ENCODE measurements around the gene CDC42EP3.

Gene CDC42EP3

DNA sequence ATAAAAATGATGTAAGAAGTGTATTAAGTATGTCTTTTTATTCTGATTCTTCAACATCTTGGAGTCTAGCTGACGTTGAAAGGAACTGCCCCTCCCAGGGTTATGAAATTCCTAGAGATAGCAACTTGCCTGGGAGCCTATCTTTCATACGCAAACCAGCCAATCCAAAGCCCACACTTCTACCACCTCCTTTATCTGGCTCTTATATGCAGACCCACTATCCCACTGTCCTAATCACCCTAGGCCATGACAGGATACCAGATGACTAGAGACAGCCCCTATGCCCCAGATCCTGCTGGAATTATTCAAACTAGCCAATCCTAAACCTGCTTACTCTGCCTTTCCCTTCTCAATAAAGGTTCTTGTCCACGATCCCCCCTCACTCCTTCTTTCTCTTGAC, 11.8 kb upstream of the CDC42EP3 start:
- no peak for DNase-seq

DNA sequence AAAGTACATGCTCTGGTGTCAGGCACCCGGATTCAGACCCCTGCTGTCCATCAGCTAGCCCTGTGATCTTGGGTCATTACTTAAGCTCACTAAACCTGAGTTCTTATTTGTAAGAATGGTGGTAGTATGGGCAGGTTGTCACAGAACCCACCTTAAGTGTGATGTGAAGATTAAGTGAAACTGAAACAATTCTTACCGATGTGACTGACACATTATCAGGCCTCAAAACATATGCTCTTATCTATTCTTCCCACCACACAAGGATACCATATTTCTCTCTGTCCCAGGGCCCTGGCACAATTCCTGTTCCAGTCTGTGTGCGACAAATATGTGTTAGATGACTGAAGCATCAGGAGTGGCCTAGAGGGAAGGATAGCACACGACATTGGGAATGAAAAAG, 11.0 kb upstream of the CDC42EP3 start:
- no peak for DNase-seq

DNA sequence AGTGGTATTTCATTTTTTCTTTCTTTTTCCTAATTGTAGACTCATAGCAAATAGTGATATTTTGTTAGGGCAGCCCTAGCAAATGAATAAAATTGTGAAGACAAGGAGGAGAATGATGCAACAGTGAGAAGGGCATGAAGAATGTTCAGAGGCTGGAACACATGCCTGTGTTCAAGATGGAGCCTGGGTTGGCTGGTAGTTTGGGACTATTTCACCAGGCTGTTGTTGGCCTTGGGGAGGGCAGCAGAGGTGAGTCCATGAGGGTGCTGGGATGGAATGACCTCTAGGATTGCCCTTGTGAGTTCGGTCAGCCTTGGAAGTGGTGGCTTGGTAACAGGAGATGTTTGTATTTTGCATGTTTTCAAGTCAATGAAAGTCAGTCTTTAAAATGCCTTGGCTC, 10.1 kb upstream of the CDC42EP3 start:
- no peak for DNase-seq

DNA sequence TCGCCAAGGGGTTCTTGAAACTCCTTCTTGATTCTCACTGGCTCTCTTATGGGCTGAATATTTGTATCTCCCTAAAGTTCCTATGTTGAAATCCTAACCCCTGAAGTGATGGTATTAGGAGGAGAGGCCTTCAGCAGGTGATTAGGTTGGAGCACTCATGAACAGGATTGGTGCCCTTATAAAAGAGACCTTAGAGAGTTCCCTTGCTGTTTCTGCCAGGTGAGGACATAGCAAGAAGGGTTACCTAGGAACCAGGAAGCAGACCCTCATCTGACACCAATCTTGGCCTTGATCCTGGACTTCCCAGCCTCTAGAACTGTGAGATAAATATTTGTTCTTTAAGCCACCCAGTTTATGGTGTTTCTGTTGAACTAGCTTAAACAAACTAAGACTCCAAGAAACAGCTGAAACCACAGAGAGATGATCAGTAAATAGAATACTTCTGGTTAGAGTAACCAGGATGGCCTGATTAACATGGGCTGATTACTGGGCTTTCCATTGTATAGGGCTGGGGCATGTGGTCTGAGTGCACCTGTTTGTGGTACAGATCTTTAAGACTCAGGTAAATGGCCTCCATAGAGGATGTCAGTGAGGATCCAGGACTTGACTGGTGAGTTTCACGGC, 7.7 kb upstream of the CDC42EP3 start:
- no peak for DNase-seq

DNA sequence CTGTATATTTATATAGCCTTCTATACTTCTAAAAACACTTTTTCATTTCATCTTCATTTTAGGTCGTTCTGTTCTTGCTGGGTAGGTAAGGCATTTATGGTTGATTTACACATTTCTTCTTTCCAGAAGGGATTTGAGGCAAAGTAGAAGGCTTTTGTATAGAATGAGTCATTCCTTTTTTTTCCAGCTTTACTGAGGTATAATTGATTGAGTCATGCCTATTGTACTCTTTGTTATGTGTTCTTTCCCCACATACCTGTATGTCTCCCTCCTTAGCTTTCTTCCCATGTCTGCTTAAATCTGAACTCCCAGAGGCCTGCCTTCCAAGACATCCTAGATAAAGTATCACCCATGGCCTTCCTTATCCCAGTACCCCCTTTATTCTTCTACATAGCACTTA, 4.8 kb upstream of the CDC42EP3 start:
- peak; percentile 73 for DNase-seq

DNA sequence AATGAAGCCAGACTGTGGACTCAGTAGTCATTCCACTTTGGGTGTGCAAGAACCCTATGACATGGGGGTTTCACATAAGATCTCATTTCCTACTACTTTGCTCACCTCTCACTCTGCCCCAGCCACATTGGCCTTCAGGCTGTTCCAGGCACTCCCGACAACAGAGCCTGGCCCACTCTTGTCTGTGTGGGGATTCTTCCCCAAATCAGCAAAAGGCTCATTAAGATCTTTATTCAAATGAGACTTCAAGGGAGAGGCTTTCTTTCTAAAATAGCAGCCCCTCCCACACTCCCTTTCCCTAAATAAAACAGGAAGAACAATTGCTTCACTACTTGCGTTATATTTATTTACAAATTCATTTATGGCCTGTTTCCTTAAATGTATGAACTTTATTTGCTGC, 3.5 kb upstream of the CDC42EP3 start:
- no peak for DNase-seq

DNA sequence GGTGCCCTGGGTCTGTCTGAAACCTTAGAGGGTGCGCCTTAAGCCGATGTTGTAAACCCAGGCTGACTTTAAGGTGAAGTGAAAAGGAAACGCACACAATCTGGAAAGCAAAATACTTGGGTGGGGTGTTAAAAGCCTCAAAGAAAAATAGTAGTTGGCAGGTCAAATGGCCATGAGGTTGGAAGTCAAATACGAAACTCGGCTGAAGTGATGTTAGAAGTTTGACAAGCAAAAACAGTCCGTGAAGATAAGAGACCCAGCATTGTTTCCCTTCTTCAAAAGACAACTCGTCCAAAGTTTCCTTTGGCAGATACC, 1.4 kb upstream of the CDC42EP3 start:
- DNase-seq = no peak

DNA sequence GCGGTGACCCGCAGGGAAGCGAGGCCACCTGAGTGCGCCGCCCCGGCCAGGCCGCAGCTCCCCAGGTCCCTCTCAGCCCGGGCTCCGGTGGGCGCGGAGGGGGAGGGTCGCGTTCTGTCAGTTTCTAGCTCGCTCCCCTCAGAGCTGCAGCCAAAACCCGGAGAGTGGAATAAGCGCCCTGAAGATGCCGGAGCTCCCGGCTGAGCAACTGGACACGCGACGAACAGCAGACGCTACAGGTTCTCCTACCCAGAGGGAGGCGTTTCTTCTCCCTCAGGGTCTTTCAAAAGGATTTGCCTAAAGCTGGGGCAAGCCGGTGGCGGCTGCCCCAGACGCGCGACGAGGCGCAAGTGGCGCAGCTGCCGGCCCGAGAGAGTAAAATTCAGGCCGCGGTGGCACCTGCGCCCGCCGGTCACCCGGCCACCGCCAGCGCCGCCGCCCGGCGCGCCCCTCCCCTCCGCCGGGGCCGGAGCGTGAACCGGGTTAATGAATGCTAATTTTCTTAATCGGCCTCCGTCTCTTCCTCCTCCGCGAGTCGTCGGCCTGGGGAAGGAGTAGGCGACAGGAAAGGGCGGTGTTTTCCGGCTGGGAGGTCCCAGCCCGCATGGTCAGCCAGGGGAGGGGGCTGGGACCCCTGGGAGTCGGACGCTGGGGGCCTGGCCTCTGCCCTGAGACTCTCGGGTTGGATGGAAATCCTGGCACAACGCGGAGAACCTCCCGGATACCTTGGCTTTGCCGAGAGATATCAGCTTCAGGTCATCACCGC, 845 bp upstream of the CDC42EP3 start:
- peak; percentile 94 for DNase-seq

DNA sequence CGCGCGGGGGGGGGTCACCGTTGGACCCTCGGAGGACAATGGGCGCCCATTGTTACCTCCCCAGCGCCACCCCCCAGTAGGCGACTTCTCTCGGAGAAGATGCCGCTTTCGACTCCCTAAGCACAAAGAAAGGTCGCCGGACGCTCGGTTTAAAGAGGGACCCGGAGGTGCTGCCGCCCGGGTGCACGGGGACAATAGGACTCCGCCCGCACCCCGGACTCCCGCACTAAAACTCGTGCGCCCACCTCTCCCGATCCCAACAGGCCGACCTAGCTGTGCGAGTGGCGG, 318 bp upstream of the CDC42EP3 start:
- peak; percentile 58 for DNase-seq

DNA sequence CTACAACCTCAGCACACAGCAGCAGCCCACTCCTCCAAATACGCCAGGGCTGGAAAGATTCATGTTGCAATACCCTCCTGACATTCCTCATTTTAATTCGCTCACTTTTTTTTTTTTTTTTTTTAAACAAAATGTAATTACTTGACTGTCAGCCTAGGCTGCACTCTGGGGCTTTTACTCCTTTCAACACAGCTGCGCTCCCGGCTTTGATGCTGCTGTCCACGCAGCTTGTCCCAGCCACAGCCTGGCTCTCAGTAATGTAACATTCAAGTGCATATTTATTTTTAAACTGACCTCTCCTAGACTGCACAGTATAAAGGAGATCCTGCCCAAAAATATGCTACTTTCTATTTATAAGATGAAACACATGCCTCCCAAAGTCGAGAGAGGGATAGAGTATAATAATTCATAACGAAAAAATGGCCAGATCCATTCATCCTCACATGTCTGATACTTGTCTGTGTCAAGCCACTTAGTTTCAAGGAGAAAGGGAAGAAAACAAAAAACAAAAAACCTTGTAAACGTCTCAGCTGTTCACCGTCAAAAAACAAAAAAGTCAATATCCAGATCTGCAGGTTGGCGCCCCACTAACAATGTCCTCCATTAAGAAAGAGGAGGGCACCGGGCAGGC, 949 bp downstream of the CDC42EP3 start:
- DNase-seq = no peak

DNA sequence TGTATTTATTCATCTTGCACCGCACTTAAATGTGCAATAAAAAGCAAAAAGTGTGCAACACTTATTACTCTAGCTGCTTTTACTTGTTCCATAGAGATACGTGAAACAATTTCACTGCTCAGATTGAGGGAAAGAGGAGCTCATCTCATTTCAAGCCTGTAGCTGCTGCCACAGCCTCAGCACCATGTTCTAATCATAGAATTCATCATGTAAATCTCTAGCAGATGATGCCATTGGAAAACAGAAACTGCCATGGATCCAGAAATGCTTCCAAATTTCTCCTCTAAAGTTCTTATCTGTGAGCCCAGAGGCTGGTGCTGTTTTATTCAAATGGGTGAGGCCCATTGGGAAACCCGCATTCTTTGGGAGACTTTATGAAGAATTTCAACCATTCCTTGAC, 2.0 kb downstream of the CDC42EP3 start:
- no peak for DNase-seq

DNA sequence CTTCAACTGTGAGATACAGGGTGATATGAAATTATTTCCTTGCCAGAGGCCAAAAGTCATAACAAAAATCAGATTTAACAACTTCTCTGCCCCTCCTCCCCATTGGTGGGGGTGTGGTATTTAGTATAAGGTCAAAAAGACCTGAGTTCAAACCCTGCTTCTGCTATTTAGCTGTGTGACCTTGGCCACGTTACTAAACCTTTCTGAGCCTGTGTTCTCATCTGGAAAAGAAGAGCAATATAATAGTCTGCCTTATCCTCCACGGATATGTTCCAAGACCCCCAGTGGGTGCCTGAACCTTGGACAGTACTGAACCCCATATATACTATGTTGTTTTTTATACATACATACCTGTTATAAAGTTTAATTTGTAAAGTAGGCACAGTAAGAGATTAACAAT, 3.7 kb downstream of the CDC42EP3 start:
- no peak for DNase-seq

DNA sequence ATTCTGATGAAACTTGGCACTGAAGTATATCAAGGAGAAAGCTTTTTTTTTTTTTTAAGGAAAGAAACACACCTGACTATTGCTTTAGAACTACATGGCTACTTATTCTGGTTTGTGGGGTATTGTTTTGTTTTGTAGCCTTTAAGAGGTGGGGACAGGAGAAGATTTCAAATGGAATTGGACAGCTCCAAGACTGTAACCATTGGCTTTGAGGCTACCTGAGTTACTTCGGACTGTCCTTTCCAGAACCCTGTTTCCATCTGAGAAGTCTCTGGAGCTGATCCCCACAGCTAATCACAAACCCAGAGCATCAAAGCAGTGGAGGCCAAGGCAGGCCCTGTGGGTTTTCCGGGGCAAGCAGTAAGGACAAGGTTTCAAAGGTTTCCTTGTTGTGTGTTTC, 4.7 kb downstream of the CDC42EP3 start:
- no peak for DNase-seq

DNA sequence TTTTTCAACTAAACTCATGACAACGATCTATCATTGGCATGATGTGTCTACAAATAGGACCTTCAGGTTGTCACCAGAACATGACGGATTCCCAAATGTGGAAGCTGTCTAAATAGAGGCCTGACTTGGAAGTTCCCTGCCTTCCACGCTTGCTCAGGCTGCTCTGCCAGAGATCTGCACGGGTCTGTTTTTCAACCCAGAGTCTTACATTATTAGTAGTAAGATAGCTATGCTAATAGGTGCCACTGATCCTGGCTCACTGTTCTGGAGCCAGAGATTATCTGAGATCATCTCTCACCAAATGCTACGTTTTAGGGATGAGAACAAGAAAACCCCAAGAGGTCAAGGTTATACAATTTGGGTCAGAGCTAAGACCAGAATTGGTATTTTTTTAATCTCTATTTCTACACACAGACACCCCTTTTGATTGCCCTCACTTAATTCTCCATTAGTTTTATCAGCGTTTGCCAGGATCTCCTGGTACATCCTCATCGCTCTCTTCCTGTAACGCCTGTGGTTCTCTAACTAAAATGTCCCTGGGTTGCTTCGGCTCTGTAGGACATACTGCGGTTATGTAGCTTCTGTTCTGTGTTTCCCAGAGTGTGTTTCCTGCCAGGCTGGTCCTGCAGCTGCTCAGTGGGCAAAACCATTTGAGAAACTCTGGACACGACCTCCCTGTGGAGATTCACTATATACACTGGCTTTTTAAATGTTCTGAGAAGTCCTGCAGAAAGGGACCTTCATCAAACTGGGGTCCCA, 5.7 kb downstream of the CDC42EP3 start:
- DNase-seq = no peak

DNA sequence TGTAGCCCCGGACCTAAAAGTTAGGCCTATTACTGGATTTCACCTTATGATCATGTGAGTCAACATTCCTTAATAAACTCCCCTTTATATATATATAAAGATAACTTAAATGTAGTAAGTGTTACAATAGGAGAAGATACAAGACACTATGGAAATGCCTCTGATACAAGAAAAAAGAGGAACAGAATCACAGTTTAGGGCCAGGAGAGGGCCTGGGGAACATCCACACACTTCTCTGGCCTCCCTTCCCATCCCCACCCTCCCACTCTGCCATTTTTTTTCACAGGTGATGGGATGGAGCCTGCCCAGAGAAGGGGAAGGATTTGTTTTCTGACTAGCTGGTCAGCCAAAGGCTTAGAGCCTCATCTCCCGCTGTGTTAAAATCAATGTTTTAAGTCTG, 6.4 kb downstream of the CDC42EP3 start:
- DNase-seq = no peak

DNA sequence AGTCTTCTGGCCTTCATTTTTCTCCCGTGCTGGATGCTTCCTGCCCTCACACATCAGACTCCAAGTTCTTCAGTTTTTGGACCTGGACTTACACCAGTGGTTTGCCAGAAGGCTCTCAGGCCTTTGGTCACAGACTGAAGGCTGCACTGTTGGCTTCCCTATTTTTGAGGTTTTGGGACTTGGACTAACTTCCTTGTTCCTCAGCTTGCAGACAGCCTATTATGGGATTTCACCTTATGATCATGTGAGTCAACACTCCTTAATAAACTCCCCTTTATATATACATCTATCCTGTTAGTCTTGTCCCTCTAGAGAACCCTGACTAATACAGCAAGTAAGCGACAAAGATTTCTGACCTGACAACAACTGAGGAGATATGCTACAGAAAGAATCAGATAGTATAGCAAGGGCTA, 7.2 kb downstream of the CDC42EP3 start:
- DNase-seq = no peak

DNA sequence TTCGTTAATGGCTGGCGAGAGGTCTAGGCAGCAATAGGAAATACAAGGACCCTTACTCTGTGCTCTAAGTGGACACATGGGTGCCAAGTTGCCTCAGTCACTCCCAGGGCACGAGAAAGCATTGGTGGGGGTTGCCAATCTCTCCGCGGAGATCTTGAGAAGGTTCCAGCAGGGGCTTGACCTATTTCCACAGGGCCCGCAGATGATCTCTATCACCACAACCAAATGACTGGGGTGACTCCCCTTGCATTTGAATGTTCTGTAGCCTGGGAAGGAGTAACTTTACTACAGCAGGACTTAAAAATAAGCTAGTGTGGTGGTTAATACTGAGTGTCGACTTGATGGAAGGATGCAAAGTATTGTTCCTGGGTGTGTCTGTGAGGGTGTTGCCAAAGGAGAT, 8.1 kb downstream of the CDC42EP3 start:
- no peak for DNase-seq

DNA sequence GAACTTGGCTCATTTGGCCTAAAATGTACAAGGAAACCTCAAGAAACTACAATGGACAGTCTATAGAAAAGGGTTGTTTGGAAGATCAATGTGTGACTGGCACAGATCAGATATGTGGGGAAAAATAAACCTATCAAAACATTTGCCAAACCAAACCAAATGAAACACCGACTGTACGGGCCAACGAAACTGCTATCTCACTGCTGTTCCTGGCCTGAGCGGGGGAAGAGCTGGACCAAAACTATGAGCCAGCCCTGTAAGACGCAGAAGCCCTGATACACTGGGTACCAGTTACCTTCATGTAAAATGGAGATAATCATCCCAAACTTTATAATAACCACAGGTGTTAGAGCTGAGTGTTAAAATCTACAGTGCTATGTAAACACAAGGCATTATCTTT, 11.7 kb downstream of the CDC42EP3 start:
- DNase-seq = no peak

DNA sequence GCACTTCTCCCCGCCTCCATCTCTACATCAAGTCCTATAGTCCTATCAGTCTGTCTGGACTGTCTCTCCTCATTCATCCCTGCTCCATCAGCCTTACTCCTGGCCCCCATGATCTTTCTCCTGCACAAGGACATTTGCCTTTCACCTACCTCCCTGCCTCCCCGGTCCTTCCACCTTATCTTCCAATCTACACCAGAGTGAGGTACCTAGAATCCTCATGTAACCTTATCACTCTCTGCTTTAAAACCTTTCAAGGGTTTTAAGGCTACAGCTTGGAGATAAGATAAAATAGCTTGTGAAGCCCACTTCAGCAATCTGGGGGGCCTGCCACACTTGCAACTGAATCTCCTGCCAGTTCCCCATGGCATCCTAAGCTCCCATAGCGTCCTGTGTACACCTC, 12.8 kb downstream of the CDC42EP3 start:
- no peak for DNase-seq

DNA sequence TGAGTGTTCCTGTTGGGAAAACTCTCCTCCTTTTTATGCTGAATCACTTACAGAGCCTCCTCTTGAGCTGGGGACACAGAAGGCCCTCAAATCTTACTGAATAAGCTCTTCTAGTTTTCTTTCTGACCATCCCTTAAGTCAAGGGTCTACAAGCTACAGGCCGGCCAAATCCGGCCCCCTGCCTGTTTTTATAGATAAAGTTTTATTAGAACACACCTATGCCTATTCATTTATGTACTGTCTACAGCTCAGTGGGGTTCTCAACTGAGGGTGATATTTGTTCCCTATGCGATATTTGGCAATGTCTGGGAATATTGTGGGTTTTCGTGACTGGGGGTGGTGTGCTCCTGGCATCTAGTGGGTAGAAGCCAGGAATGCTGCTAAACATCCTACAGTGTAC, 14.0 kb downstream of the CDC42EP3 start:
- no peak for DNase-seq

DNA sequence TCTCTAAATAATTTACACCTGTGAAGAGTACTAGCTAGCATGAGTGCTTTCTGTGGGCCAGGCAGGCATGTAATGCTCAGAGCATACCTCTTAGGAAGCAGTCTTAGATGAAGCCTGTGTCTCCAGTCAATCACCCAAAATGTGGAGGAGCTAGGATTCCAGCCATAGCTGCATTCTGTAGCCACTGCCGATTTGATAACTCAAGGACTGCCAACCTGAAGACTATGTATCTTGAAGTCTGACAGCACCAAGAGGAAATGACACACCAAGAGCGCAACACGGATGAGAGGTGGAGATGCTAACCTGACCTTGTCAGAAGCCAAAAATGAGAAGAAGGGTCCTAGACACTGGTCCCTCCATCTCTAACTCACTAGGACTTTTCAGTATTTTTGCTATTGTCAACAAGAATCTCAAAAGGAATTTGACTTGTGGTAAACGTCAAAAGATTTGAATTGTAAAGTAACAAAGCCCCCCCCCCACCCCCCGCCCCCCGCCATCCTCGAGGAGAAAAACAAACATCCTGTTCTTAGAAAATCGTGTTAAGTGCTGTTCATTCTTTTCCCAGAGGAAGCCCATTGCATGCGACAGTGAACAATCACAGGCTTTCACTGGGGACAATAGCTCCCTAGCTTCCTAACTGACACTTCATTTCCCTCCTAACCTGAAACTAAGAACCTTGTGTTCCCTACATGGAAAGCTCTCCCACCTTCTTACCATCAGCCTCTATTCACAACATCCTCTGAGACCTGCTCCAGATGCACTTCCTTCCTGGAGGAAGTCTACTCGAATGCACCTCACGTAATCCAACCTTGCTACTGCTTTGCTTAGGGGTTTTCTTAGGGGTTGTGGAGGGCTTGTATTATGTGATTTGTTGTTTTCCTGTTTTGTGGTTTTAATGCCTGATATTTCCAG, 14.7 kb downstream of the CDC42EP3 start:
- no peak for DNase-seq

DNA sequence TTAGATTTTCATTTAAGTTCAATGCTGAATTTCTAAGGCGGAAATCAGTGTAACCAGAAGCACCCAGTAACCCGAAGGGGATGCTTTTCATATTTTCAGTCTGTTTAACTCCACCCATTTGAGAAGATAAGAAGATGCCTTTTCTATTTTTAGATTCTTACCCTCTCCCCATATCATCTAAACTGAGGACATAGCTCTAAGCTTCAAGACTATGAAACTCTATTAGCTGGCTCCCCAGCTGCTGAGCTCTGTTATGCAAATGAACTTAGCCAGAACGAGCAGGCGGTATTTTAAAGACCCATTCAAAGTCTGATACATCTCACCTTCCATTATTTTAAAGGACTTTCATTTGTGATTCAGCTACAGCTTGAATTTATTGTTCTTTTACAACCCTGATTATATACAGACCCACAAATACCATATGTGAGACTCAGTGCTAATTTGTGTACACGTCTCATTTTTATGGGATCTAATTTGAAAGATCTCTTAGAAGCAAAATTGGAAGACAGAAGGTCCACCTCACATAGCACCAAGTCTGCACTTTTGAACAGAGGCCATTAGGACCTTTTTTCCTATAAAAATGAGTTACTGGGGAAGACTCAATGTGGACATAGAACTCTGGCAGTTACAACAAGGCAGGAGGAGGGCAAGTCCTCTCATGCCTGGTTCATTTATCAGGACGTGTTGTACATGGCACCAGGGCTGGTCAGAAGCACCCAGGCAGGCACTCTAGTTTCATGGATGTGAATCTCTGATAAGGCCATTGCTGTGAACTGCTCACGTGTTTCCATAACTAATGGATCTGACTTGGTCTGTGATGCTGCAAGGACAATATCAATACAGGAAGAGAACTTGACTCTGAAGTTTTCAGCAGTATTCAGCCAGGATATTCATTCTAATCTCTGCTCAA, 16.3 kb downstream of the CDC42EP3 start:
- DNase-seq = no peak

Measured in fibroblast of skin of right biceps (primary cell).